ENCODE measurements around the gene IFITM10.

GRCh38 chr11:1776331-1776851 lies 26.0 kb upstream of the IFITM10 start:
- TF ChIP-seq CTCF (IDR thresholded peaks at IDR 0.05; ENCODE audit: low read depth, low read length), result no peak
- no peak for TF ChIP-seq EZH2phosphoT487 (IDR thresholded peaks at IDR 0.05; ENCODE audit: low read depth)

Measured in OCI-LY3 (cell line).